ENCODE data around the gene NBR1. TPM values are rescaled to one million over a fixed set of nuclear protein-coding genes. Genes with fewer than 3 reads are reported as not detected.

NBR1 gene
- total and polyA plus RNA-seq, 2 of the 8 experiments (the other 6 are each of a cell fraction or from before 2014, with no cell fraction given): 13.5 to 36.0 TPM

- Histone ChIP-seq H3K4ac (replicated peaks; ENCODE audit: insufficient read length, low read depth, low read length) (no peak overlapping the region), H2AFZ (ENCODE audit: low read length) (no peak overlapping the region), H3K9ac (replicated peaks in 1 of 4; ENCODE audit: extremely low read depth in 1 of 4, low read depth in 3 of 4, low read length in 3 of 4) (no peak overlapping the region), H3K4me2 (ENCODE audit: insufficient read depth in 1 of 2, low read depth in 2 of 2, low read length in 2 of 2) (no peak overlapping the region), H4K20me1 (replicated peaks in 1 of 2; ENCODE audit: control insufficient read depth in 1 of 2, insufficient read depth in 2 of 2, low read length in 2 of 2) (no peaks in the 10 kb centered on the region), H2AK5ac (ENCODE audit: low read depth, low read length) (no peak overlapping the region), H3K36me3 (ENCODE audit: control insufficient read depth in 2 of 4, insufficient read depth in 4 of 4, low read length in 3 of 4) (peaks cover 0 to 2% (median 0%) of the 10 kb centered on the region in 4 experiments; a peak in 1 of 8 replicates), H4K8ac (ENCODE audit: extremely low read depth, insufficient read depth, low read length) (no peak overlapping the region), H2BK12ac (ENCODE audit: low read depth, low read length) (no peak overlapping the region), H3K27ac (ENCODE audit: low read depth, low read length) (no peak overlapping the region), H3K9me3 (ENCODE audit: insufficient read depth in 2 of 2, low read depth in 1 of 2, low read length in 1 of 2) (0 out of 4 replicates have a peak, but pooled peaks cover 0 to 2% of the 10 kb centered on the region in 2 experiments), H4K91ac (replicated peaks; ENCODE audit: insufficient read length, low read length) (no peak overlapping the region), H3K23me2 (ENCODE audit: low read depth, low read length) (no peaks in the 10 kb centered on the region), H4K5ac (ENCODE audit: insufficient read length, low read depth, low read length) (no peak overlapping the region), H3K56ac (replicated peaks; ENCODE audit: insufficient read length, low read depth, low read length) (no peak overlapping the region), H3K4me3 (ENCODE audit: extremely low read depth in 1 of 4, insufficient read depth in 2 of 4, low read depth in 3 of 4, low read length in 4 of 4) (no peak overlapping the region), H3K79me1 (ENCODE audit: low read depth, low read length) (no peaks in the 10 kb centered on the region), H2BK20ac (ENCODE audit: low read length) (no peak overlapping the region), H2BK5ac (ENCODE audit: low read depth, low read length) (no peak overlapping the region), H3K23ac (ENCODE audit: insufficient read length) (no peak overlapping the region), H3K18ac (ENCODE audit: extremely low read depth, low read length) (no peak overlapping the region), H3K14ac (ENCODE audit: insufficient read length) (no peak overlapping the region), H2BK120ac (replicated peaks; ENCODE audit: low read depth, low read length) (no peak overlapping the region), H3K79me2 (ENCODE audit: control insufficient read depth in 1 of 2, insufficient read depth in 2 of 2, low read length in 2 of 2) (no peaks in the 10 kb centered on the region), H3K27me3 (replicated peaks in 1 of 4; ENCODE audit: control insufficient read depth in 3 of 4, extremely low read depth in 1 of 4, insufficient read depth in 3 of 4, low read length in 3 of 4) (no peaks in the 10 kb centered on the region), H3K4me1 (replicated peaks in 1 of 4; ENCODE audit: control insufficient read depth in 3 of 4, insufficient read depth in 4 of 4, low read length in 3 of 4) (no peaks in the 10 kb centered on the region), H2BK15ac (ENCODE audit: low read length) (no peak overlapping the region)
- DNase-seq (ENCODE audit: low read depth in 1 of 2, low spot score in 2 of 2) (no peak), FAIRE-seq (no peak)
- ChIA-PET CTCF (ENCODE audit: partially characterized antibody) (no interaction called here), POLR2A (ENCODE audit: partially characterized antibody) (no interaction called here)
- 96% methylated on average over 3 of the region's 3 CpGs; no CpG with 5 or more reads in 1 of the 2 experiments for WGBS, 2 experiments (ENCODE audit: extremely low coverage in 1 of 2, insufficient coverage in 1 of 2, insufficient read length in 1 of 2, insufficient replicate concordance in 2 of 2, low coverage in 1 of 2, low lambda C conversion rate in 2 of 2, missing lambda C conversion rate in 1 of 2)
- TF ChIP-seq TAF7 (optimal IDR thresholded peaks at IDR 0.05; ENCODE audit: borderline replicate concordance, low read depth, low read length) (no peak), TBP (IDR thresholded peaks at IDR 0.05; ENCODE audit: low read depth, low read length) (no peak), KDM1A (IDR thresholded peaks at IDR 0.05; ENCODE audit: borderline replicate concordance, low read length) (no peak), POU5F1 (IDR thresholded peaks at IDR 0.05; ENCODE audit: low read depth, low read length) (no peak)
Observed at GRCh38 chr17:43151880-43152456, 19.0 kb upstream of the NBR1 start.
